ENCODE results near the gene OR6N1. TPM values are rescaled to one million over a fixed set of nuclear protein-coding genes. Genes with fewer than 3 reads are reported as not detected.

OR6N1 gene
- total RNA-seq, 3 donors from 2014 or later = not detected

GRCh38 chr1:158800526-158800925 lies 28.5 kb upstream of the OR6N1 start:
- H3K27me3 Mint-ChIP-seq (ENCODE audit: low read depth) = peaks cover 3% of the 10 kb centered on the region
- ATAC-seq (no peak), DNase-seq (no peak)
- peaks cover 4% of the 10 kb centered on the region for H3K4me1 Mint-ChIP-seq (ENCODE audit: low read depth)
- no peak overlapping the region for H3K4me3 Mint-ChIP-seq
- no peaks in the 10 kb centered on the region for H3K36me3 Mint-ChIP-seq (ENCODE audit: insufficient read depth)
- H3K9me3 Mint-ChIP-seq = no peaks in the 10 kb centered on the region

DNA sequence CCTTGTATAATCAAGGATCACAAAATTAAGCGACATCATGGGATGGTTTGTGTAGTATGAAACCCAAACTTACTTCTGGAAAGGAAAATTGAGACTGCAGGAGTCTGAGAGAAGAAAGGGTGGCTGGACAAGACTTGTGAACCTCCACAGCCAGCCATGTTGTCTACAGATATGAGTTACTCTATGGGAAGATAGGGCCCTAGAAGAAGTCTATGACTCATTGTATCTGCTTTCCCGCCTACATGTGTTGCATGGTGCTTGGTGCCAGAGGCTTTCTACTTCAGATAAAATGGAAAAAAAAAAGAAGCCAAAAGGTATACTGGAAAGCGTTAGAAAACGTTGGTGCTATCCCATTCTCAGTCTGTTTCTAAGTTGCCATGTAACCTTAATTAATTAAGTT lies 27.7 kb upstream of the OR6N1 start:
- DNase-seq (no peak), ATAC-seq (peak; percentile 46 to 79)
- H3K4me1 Mint-ChIP-seq (ENCODE audit: low read depth) = peaks cover 4% of the 10 kb centered on the region
- H3K9me3 Mint-ChIP-seq = no peaks in the 10 kb centered on the region
- no peaks in the 10 kb centered on the region for H3K36me3 Mint-ChIP-seq (ENCODE audit: insufficient read depth)
- H3K4me3 Mint-ChIP-seq = no peak overlapping the region
- H3K27me3 Mint-ChIP-seq (ENCODE audit: low read depth) = peaks cover 3% of the 10 kb centered on the region

- H3K4me3 Mint-ChIP-seq = no peak overlapping the region
- H3K4me1 Mint-ChIP-seq (ENCODE audit: low read depth) = peaks cover 4% of the 10 kb centered on the region
- no peak for DNase-seq
- ATAC-seq = no peak
- H3K36me3 Mint-ChIP-seq (ENCODE audit: insufficient read depth) = no peaks in the 10 kb centered on the region
- H3K9me3 Mint-ChIP-seq = no peaks in the 10 kb centered on the region
- peaks cover 2% of the 10 kb centered on the region for H3K27me3 Mint-ChIP-seq (ENCODE audit: low read depth)
Observed at GRCh38 chr1:158798531-158798930, 26.5 kb upstream of the OR6N1 start.

- H3K4me3 Mint-ChIP-seq = no peak overlapping the region
- ATAC-seq (no peak), DNase-seq (no peak)
- H3K4me1 Mint-ChIP-seq (ENCODE audit: low read depth) = no peaks in the 10 kb centered on the region
- H3K36me3 Mint-ChIP-seq (ENCODE audit: insufficient read depth) = no peaks in the 10 kb centered on the region
- no peaks in the 10 kb centered on the region for H3K9me3 Mint-ChIP-seq
- no peaks in the 10 kb centered on the region for H3K27me3 Mint-ChIP-seq (ENCODE audit: low read depth)
Observed at GRCh38 chr1:158794247-158794646, 22.3 kb upstream of the OR6N1 start.

DNA sequence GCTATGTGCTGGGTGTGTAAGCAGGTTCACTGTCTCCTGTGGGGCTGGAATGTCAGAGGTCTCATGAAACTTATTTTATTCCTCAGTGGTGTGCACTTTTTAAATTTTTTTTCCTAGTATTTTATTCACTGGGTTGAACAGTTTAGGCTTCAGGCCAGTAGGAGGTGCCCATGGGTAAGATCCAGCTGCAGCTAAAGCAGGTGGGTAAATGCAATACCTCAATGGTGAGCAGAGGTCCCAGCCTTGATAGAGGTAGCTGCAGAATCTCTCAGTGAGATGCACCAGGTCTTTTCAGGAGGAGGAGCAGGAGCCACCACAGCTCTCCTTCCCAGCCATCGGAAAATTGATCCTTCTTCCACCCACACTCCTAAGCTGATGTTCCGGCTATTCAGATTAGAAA lies 21.6 kb upstream of the OR6N1 start:
- no peaks in the 10 kb centered on the region for H3K4me1 Mint-ChIP-seq (ENCODE audit: low read depth)
- peak in 1 of 2 donors; percentile 43 for ATAC-seq
- no peaks in the 10 kb centered on the region for H3K36me3 Mint-ChIP-seq (ENCODE audit: insufficient read depth)
- H3K9me3 Mint-ChIP-seq = no peaks in the 10 kb centered on the region
- DNase-seq = peak; percentile 11
- H3K27me3 Mint-ChIP-seq (ENCODE audit: low read depth) = no peaks in the 10 kb centered on the region
- no peak overlapping the region for H3K4me3 Mint-ChIP-seq

- Mint-ChIP-seq H3K9me3 (no peaks in the 10 kb centered on the region), H3K36me3 (ENCODE audit: insufficient read depth) (no peaks in the 10 kb centered on the region), H3K4me1 (ENCODE audit: low read depth) (peaks cover 2% of the 10 kb centered on the region)
Observed at GRCh38 chr1:158781104-158781503, 9.1 kb upstream of the OR6N1 start, which contains the start of gene OR6N2. Gene OR6N2, minus strand, starts transcription at chr1:158781204. Its CDS starts 3,569 bp downstream, at chr1:158777635.

DNA sequence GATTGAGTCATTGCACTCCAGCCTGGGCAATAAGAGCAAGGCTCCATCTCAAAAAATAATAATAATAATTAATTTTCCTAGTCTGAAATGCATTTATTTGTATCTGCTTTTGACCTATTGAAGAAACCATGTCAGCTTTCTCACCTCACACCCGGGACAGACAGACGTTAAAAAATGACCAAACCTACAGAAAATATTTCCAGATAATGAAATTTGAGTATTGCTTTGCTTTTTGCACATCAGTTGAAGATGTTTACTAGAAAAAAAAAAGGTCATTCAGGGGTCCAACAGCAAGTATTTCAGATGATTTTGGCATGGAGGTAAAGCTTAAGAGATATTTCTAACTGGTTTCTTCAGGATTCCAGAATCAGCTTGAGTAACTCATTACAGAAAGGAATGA lies 17.6 kb downstream of the OR6N1 start, which contains the start of gene OR6K6:
TSS of gene OR6K6 (plus strand) at position 301 of the 400 bp plus-strand sequence. CDS start 168 bp downstream, outside the sequence.
- ATAC-seq (no peak), DNase-seq (no peak)
- Mint-ChIP-seq H3K36me3 (ENCODE audit: insufficient read depth) (no peaks in the 10 kb centered on the region), H3K9me3 (peaks cover 4% of the 10 kb centered on the region), H3K4me3 (no peak within 1 kb of the TSS), H3K27me3 (ENCODE audit: low read depth) (peaks cover 18% of the 10 kb centered on the region), H3K4me1 (ENCODE audit: low read depth) (no peaks in the 10 kb centered on the region)

More at GRCh38 chr1:158781104-158781503, 9.1 kb upstream of the OR6N1 start, which contains the start of gene OR6N2:
- no peak for ATAC-seq
- Mint-ChIP-seq H3K27me3 (ENCODE audit: low read depth) (peaks cover 8% of the 10 kb centered on the region), H3K4me3 (no peak within 1 kb of the TSS)
- DNase-seq = no peak

- H3K36me3 Mint-ChIP-seq (ENCODE audit: insufficient read depth) = no peaks in the 10 kb centered on the region
Observed at GRCh38 chr1:158752155-158752712, 19.8 kb downstream of the OR6N1 start.

DNA sequence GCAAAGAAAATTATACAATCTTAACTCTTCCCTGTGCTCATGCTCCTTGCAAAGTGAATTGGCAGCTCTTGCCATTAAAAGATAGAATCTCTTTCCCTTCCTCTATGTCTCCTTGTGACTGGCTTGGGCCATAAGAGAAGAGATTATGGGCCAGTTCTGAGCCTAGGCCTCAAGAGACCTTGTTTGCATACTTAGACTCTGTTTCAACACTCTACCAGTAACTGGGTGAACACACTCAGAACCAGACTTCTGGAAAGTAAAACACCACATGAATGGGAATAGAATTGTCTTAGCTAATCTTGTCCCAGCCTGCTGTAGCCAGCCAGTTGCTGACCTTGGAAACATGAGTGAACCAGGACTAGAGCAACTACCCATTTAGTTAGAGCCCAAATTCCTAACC lies 36.1 kb downstream of the OR6N1 start:
- H3K9me3 Mint-ChIP-seq = no peaks in the 10 kb centered on the region
- ATAC-seq = no peak
- H3K4me3 Mint-ChIP-seq = no peak overlapping the region
- no peaks in the 10 kb centered on the region for H3K36me3 Mint-ChIP-seq (ENCODE audit: insufficient read depth)
- H3K4me1 Mint-ChIP-seq (ENCODE audit: low read depth) = no peaks in the 10 kb centered on the region
- no peak for DNase-seq
- H3K27me3 Mint-ChIP-seq (ENCODE audit: low read depth) = peaks cover 13% of the 10 kb centered on the region

More at GRCh38 chr1:158752155-158752712, 19.8 kb downstream of the OR6N1 start:
- DNase-seq (no peak), ATAC-seq (no peak)
- Mint-ChIP-seq H3K4me3 (no peak overlapping the region), H3K27me3 (ENCODE audit: low read depth) (peaks cover 18% of the 10 kb centered on the region), H3K4me1 (ENCODE audit: low read depth) (no peaks in the 10 kb centered on the region), H3K9me3 (peaks cover 4% of the 10 kb centered on the region)

DNA sequence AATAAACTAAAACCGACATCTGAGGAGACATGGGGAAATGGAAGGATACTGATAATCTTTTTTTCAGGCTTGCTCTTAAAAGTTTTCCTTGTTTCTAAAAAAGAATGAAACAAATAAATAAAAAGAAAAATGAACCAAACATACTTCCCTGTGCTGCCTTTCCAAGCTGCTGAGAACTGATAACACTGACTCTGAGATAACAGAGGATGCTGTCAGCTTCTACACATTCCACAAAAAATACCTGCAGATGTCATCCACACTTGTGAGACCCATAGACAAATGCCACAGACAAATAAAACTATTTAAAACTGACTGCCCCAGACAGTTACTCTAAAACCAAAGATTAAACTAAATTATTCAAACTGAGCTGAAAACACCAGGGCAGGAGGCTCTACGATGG lies 39.5 kb downstream of the OR6N1 start:
- ATAC-seq (no peak), DNase-seq (no peak)
- no peaks in the 10 kb centered on the region for H3K36me3 Mint-ChIP-seq (ENCODE audit: insufficient read depth)
- H3K9me3 Mint-ChIP-seq = no peaks in the 10 kb centered on the region
- H3K4me1 Mint-ChIP-seq (ENCODE audit: low read depth) = no peaks in the 10 kb centered on the region
- no peak overlapping the region for H3K4me3 Mint-ChIP-seq
- H3K27me3 Mint-ChIP-seq (ENCODE audit: low read depth) = no peaks in the 10 kb centered on the region

DNA sequence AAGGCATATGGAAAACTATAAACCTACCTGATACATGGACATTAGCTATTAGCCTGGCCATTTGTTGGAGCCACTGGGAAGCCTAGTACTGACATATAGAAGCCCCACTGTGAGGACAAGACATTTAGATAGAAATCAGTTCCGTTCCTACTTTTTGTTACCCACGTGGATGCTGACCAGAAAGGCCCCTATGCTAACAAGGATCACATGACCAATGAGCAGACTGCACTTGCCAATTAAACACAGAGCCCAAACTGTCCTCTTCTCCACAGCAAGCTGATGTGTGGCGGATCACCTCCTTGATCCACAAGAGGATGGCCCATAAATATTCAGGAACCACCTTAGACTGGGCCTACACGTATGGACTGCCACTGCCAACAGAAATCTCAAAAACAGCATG lies 40.3 kb downstream of the OR6N1 start:
- ATAC-seq (no peak), DNase-seq (no peak)

DNA sequence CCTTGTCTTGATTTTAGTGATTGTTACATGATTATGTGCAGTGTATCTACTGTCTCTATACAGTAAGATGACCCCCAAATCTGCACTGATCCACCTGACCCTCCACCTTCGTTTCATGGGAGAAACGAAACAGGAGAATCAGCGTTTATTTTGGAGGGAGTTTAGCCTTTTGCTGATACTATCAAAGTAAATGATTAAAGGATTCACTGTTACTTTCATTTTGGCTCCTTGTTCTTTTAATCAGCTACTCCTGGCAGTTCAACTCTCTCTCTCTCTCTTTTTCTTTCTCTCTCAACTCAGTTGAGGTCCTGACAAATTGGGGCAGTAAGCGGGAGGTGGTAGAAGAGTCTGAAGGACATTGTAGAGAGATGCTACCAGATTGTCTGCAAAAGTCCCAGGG lies 41.5 kb downstream of the OR6N1 start:
- DNase-seq = no peak
- ATAC-seq = no peak
- Mint-ChIP-seq H3K4me3 (no peak overlapping the region), H3K27me3 (ENCODE audit: low read depth) (peaks cover 5% of the 10 kb centered on the region), H3K36me3 (ENCODE audit: insufficient read depth) (no peaks in the 10 kb centered on the region), H3K9me3 (no peaks in the 10 kb centered on the region), H3K4me1 (ENCODE audit: low read depth) (no peaks in the 10 kb centered on the region)

More for the DNA sequence above, 40.3 kb downstream of the OR6N1 start:
- Mint-ChIP-seq H3K27me3 (ENCODE audit: low read depth) (peaks cover 3% of the 10 kb centered on the region), H3K36me3 (ENCODE audit: insufficient read depth) (no peaks in the 10 kb centered on the region), H3K4me1 (ENCODE audit: low read depth) (no peaks in the 10 kb centered on the region), H3K9me3 (no peaks in the 10 kb centered on the region), H3K4me3 (no peak overlapping the region)

GRCh38 chr1:158728510-158729225 lies 43.3 kb downstream of the OR6N1 start:
- ATAC-seq = no peak
- Mint-ChIP-seq H3K27me3 (ENCODE audit: low read depth) (peaks cover 13% of the 10 kb centered on the region), H3K9me3 (no peaks in the 10 kb centered on the region)

DNA sequence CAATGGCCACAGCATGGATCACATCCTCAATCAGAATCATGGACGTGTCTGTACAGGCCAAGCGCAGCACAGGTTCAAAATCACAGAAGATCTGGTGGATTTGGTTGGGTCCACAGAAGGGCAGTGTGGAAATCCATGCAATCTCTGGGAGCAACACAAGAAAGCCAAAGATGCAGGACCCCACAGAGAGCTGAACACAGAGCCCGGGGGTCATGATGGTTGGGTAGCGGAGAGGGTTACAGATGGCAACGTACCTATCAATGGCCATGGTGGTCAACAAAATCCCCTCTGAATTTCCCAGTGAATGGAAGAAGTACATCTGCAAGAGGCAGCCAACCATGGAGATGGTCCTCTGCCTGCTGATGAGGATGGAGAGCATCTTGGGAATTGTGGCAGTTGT lies 47.6 kb downstream of the OR6N1 start:
- Mint-ChIP-seq H3K9me3 (no peaks in the 10 kb centered on the region), H3K27me3 (ENCODE audit: low read depth) (peaks cover 21% of the 10 kb centered on the region), H3K4me1 (ENCODE audit: low read depth) (no peaks in the 10 kb centered on the region), H3K4me3 (no peak overlapping the region), H3K36me3 (ENCODE audit: insufficient read depth) (no peaks in the 10 kb centered on the region)
- DNase-seq = no peak
- no peak for ATAC-seq

More at GRCh38 chr1:158728510-158729225, 43.3 kb downstream of the OR6N1 start:
- Mint-ChIP-seq H3K4me3 (no peak overlapping the region), H3K4me1 (ENCODE audit: low read depth) (no peaks in the 10 kb centered on the region), H3K36me3 (ENCODE audit: insufficient read depth) (no peaks in the 10 kb centered on the region)
- DNase-seq = no peak

DNA sequence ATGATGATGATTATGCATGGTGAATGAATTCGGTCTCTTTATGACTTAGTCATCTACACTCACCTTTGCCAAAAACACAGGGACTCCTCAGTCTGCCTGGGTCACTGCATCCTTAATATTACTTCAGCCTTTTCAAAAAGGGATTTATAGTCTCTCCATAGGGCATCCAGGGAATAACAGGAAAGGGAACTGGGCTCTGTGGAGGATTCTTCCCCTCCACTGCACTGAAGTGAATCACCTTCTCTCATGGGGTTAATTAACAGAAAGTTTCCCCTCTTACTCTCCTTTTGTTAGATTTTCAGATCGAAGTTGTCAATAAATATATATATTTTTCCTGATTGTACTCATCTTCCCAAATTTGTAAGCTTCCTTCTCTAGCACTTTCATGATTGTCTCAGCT lies 51.4 kb downstream of the OR6N1 start, which contains the start of gene OR6K3:
TSS of gene OR6K3 (minus strand) at position 101 of the 400 bp plus-strand sequence. CDS start 2,605 bp downstream, outside the sequence.
- DNase-seq = no peak
- Mint-ChIP-seq H3K4me3 (no peak within 1 kb of the TSS), H3K36me3 (ENCODE audit: insufficient read depth) (no peaks in the 10 kb centered on the region), H3K27me3 (ENCODE audit: low read depth) (peaks cover 26% of the 10 kb centered on the region), H3K4me1 (ENCODE audit: low read depth) (peaks cover 7% of the 10 kb centered on the region), H3K9me3 (no peaks in the 10 kb centered on the region)
- no peak for ATAC-seq
